Inflammatory macrophage (primary cell): ENCODE data around the gene SBK1.
"Not testable (repeated sequence)": the region's sequence is repeated elsewhere in the genome, so short reads cannot be mapped to it uniquely, and the experiment has no call there.

Source experiments
- DNase-seq, 2 donors: peaks; one replicate each; pipeline ENCODE4 v3.0.0-alpha.2; 2020 to 2022

The SBK1 gene

GRCh38 chr16:28338230-28338629, 45.9 kb downstream of the SBK1 start:
- DNase-seq: not testable (repeated sequence)

GRCh38 chr16:28362600-28362999, 70.3 kb downstream of the SBK1 start:
- not testable (repeated sequence) for DNase-seq

- DNase-seq: not testable (repeated sequence)
These were observed 71.1 kb downstream of the SBK1 start, which contains the start of gene NPIPB6 for GRCh38 chr16:28363408-28363807. NPIPB6 (minus strand) TSS chr16:28363508; CDS start chr16:28362822, 686 bp downstream.

- not testable (repeated sequence) for DNase-seq
These were observed 72.2 kb downstream of the SBK1 start for GRCh38 chr16:28364268-28365173.

- not testable (repeated sequence) for DNase-seq
These were observed 75.6 kb downstream of the SBK1 start for GRCh38 chr16:28367926-28368325.
